Epithelial cell of proximal tubule (primary cell): ENCODE data around the gene BOLA3. TPM values are rescaled to one million over a fixed set of nuclear protein-coding genes. Genes with fewer than 3 reads are reported as not detected.
"Not testable (repeated sequence)": the region's sequence is repeated elsewhere in the genome, so short reads cannot be mapped to it uniquely, and the experiment has no call there.

ENCODE experiments used
- DNase-seq: peaks from one replicate; pipeline ENCODE4 v3.0.0-alpha.2; 2011; ENCODE audit warnings: low read depth
- H3K4me3 ChIP-seq: 2 replicates; pipeline ENCODE4 v1.5.1; 2011; ENCODE audit warnings: low read depth, mild to moderate bottlenecking, low read length
- CTCF ChIP-seq: conservative IDR thresholded peaks from 2 replicates; pipeline ENCODE4 v1.5.1; 2012; ENCODE audit warnings: low read depth, mild to moderate bottlenecking, low read length
- total RNA-seq: library from RNA; depleted of rRNA; stranded (reverse); fragments of >200 nt; gene quantifications from 2 replicates; pipeline ENCODE4 v1.2.3, GENCODE V29; 2015

Gene BOLA3, protein sequence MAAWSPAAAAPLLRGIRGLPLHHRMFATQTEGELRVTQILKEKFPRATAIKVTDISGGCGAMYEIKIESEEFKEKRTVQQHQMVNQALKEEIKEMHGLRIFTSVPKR
- 90.3 and 148 TPM in 2 replicates for total RNA-seq

DNA sequence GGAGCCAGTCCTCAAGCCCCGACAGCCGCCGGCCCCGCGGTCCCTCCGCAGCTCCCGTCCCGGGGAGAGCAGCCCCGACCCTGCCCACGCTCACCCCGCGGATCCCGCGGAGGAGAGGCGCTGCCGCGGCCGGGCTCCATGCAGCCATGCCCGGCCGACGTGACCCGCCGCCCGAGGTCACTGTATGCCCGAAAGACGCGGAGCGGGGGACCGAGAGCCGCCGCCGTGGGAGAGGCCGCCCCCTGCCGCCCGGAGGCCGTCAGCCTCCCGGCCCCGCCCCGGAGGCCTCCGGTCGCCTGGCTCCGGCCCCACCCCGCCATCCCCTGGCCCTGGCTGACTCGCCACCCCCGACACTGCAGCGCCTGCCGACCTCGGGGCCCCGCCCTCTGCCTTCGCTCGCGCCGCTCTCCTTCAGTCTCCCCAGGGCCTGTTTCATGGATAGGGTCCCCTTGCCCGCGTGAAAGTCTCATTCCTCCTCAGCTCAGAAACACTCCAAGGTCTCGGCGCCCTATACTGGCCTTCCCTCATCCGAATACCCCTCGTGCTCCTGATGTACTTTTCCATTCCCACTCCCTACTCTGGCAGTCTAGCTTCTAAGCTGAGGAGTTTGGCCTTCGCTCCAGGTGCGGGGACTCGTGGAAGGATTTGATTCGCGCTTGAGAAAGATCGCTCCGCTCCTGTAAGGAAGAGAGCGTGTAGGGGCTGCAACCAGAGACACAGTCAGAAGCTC is at the start of gene BOLA3:
Gene BOLA3, minus strand, starts transcription at position 186 of the 730 bp plus-strand sequence. Its CDS starts 38 bp downstream, at position 148.
- no peak for DNase-seq

DNA sequence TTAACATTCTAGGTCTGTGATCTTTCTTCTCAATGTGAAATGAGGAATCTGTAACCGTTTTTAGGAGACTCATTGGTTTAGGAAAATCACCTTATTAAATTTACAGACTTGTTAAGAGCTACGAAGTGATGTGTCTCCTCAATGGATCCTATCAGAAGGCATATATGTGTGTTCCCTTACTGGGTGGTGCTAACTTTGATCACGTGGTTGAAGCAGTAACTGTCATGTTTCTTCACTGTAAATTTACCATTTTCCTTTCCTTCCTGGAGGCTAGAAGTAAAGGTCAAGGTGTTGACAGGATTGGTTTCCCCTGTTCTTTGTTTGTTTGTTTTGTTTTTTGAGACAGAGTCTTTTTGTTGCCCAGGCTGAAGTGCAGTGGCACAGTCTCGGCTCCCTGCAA is 49.3 kb upstream of the BOLA3 start:
- TF ChIP-seq CTCF: no peak
- no peak overlapping the region for H3K4me3 ChIP-seq
- DNase-seq: no peak

More for the DNA sequence above, at the start of gene BOLA3:
- H3K4me3 ChIP-seq: peak within 1 kb of the TSS; percentile 82
- peak; percentile 49 for TF ChIP-seq CTCF

- no peak for DNase-seq
- no peak for TF ChIP-seq CTCF
- H3K4me3 ChIP-seq: no peak overlapping the region
Observed at GRCh38 chr2:74194799-74195198, 47.1 kb upstream of the BOLA3 start.

GRCh38 chr2:74191596-74192380 is 44.1 kb upstream of the BOLA3 start:
- DNase-seq: no peak
- TF ChIP-seq CTCF: no peak
- H3K4me3 ChIP-seq: no peak overlapping the region

GRCh38 chr2:74188696-74189095 is 41.0 kb upstream of the BOLA3 start:
- H3K4me3 ChIP-seq: no peak overlapping the region
- no peak for DNase-seq
- TF ChIP-seq CTCF: no peak

GRCh38 chr2:74188018-74188601 is 40.4 kb upstream of the BOLA3 start:
- no peak for TF ChIP-seq CTCF
- DNase-seq: no peak
- H3K4me3 ChIP-seq: no peak overlapping the region

DNA sequence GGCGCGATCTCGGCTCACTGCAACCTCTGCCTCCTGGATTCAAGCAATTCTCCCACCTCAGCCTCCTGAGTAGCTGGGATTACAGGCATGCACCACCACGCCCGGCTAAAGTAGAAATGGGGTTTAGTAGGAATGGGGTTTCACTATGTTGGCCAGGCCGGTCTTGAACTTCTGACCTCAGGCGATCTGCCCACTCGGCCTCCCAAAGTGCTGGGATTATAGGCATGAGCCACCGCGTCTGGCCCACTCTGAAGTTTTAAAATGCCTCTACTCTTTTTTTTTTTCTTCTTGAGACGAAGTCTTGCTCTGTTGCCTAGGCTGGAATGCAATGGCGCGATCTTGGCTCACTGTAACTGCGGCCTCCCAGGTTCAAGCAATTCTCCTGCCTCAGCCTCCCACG is 39.0 kb upstream of the BOLA3 start:
- DNase-seq, H3K4me3 ChIP-seq: not testable (repeated sequence)
